Thymus (tissue), 11 donors: ENCODE data around the gene NPRL2. TPM values are rescaled to one million over a fixed set of nuclear protein-coding genes. Genes with fewer than 3 reads are reported as not detected.

Experiments
- DNase-seq, 9 donors: peaks; one replicate each; pipeline ENCODE4 v3.0.0-alpha.2; 2013; ENCODE audit warnings: low spot score in 9 of 9, low read depth in 6 of 9, missing footprints in 1 of 9
- H3K27ac ChIP-seq, 2 donors: one replicate each; pipeline ENCODE4 v1.5.1; 2013; ENCODE audit warnings: control low read depth in 1 of 2, low read depth in 1 of 2, low read length in 1 of 2, mild to moderate bottlenecking in 1 of 2, moderate library complexity in 1 of 2
- H3K27me3 ChIP-seq, 2 donors: one replicate each; pipeline ENCODE4 v1.5.1; 2013; ENCODE audit warnings: low read length in 1 of 2; ENCODE audit not compliant: control insufficient read depth in 2 of 2, insufficient read depth in 1 of 2
- H3K36me3 ChIP-seq, 2 donors: one replicate each; pipeline ENCODE4 v1.5.1; 2013; ENCODE audit warnings: low read length in 1 of 2, mild to moderate bottlenecking in 1 of 2, moderate library complexity in 1 of 2; ENCODE audit not compliant: control insufficient read depth in 2 of 2, insufficient read depth in 2 of 2
- H3K4me1 ChIP-seq, 2 donors: one replicate each; pipeline ENCODE4 v1.5.1; 2013; ENCODE audit warnings: low read length in 2 of 2; ENCODE audit not compliant: control insufficient read depth in 2 of 2, insufficient read depth in 2 of 2
- H3K4me3 ChIP-seq, 2 donors: one replicate each; pipeline ENCODE4 v1.5.1; 2013; ENCODE audit warnings: low read length in 2 of 2, control low read depth in 1 of 2, mild to moderate bottlenecking in 1 of 2
- H3K9me3 ChIP-seq, 2 donors: one replicate each; pipeline ENCODE4 v1.5.1; 2013; ENCODE audit warnings: low read length in 1 of 2, mild to moderate bottlenecking in 1 of 2; ENCODE audit not compliant: control insufficient read depth in 2 of 2, insufficient read depth in 1 of 2
- WGBS: extraction: QIAGEN DNeasy Blood & Tissue Kit; methylation state at CpG from one replicate; pipeline ENCODE4 v1.1.7; 2013; 5-methylcytosine and 5-hydroxymethylcytosine counted together
- polyA plus RNA-seq: library from polyadenylated mRNA; stranded (reverse); fragments of 200-250 nt; gene quantifications from one replicate; pipeline ENCODE4 v1.2.3, GENCODE V29; 2013
- total RNA-seq: library from RNA; stranded (reverse); fragments of 120-200 nt; gene quantifications from one replicate; pipeline ENCODE4 v1.2.4, GENCODE V29; 2013
- donor health status: healthy.

The NPRL2 gene
- total and polyA plus RNA-seq, 2 donors = 24.5 to 30.9 TPM

DNA sequence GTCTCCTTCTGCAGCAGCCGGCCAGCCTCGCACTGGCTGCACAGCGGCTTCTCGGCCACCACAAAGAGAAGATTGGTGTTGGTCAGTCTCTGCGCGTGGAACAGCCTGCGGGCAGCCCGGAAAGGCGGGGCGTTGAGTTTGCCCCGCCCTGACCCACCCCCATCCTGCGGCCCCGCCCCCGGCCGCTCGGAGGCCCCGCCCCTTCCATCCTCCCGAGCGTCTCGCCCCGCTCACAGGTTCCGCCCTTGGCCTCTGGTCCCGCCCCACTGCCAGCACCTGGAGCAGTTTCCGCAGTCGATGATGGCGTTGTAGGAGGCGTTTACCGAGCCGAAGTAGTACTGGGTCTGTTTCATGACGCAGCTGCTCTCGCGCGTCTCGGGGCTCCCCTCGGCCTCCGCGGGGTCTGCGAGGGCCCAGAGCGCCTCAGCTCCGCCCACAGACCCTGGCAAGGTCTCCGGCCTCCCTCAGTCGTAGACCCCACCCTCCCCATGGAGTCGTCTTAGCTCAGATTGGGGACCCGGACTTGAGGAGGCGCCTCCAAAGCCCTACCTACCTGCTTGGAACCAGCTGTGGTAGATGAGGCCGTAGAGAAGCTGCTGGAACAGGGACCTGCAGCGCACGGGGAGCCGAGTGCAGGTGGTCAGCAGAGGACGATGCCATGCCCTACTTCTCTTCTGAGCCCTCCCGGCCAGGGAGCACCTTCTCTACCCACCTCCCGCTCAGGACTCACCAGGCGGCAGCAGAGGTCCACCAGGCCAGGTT lies 14.7 kb upstream of the NPRL2 start:
- Histone ChIP-seq H3K4me3 (peak overlapping the region; percentile 51 to 62), H3K4me1 (peaks cover 11 to 18% of the 10 kb centered on the region in 2 donors), H3K27ac (peak overlapping the region; percentile 92 to 95), H3K9me3 (no peaks in the 10 kb centered on the region), H3K36me3 (no peaks in the 10 kb centered on the region), H3K27me3 (peaks cover 0 to 4% of the 10 kb centered on the region in 2 donors)
- 4% methylated on average over 53 of the region's 53 CpGs for whole genome bisulfite sequencing
- peak; percentile 80 to 96 (median 89) for DNase-seq

DNA sequence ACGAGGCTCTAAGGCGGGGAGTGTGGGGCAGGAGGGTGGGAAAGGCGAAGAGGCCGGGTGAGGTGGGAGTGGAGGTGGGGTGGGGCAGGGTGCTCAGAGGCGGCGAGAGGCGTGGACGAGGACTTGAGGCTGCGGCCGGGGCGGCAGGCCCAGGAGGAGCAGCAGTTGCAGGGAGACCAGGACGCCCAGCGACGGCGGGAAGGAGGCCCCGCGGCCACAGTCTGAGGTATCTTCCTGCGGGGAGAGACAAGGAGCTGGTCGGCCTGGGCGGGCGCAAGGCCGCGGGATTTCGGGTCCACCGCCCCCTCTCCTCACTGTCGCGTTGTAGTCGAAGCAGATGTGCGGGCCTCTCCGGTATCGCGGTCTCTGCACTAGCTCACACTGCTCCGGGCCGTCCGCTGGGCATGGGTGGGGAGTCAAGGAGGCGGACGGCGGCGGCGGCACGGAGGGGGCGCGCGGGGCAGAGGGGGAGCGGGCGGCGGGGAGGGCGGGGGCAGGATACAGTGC lies 14.1 kb upstream of the NPRL2 start:
- Histone ChIP-seq H3K27ac (no peak overlapping the region), H3K27me3 (peaks cover 0 to 4% of the 10 kb centered on the region in 2 donors), H3K4me1 (peaks cover 11 to 24% of the 10 kb centered on the region in 2 donors), H3K4me3 (peak overlapping the region; percentile 51 to 62), H3K36me3 (no peaks in the 10 kb centered on the region), H3K9me3 (no peaks in the 10 kb centered on the region)
- 22% methylated on average over 48 of the region's 48 CpGs for WGBS
- DNase-seq = no peak

DNA sequence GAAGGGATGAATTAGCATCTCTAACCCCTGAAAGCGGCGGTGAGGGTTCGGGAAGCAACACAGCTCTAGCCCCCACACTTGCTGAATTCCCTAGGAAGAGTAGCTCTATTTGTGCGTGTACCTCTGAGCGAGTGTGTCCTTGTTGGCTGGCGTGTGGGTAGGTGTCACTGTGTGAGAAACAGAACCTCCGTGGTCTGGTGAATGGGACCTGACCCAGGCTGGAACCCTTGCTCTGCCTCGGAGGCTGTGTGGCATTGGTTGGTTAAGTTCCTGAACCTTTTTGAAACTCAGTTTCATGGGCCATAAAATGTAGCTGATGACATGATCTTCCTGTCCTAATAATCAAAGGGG lies 9.2 kb upstream of the NPRL2 start:
- H3K36me3 ChIP-seq = peaks cover 29 to 31% of the 10 kb centered on the region in 2 donors
- no peaks in the 10 kb centered on the region for H3K9me3 ChIP-seq
- peaks cover 0 to 4% of the 10 kb centered on the region in 2 donors for H3K27me3 ChIP-seq
- H3K4me1 ChIP-seq = peaks cover 27 to 44% of the 10 kb centered on the region in 2 donors
- peak overlapping the region in 1 of 2 donors; percentile 83 for H3K4me3 ChIP-seq
- 37% methylated on average over 8 of the region's 8 CpGs for WGBS
- H3K27ac ChIP-seq = no peak overlapping the region
- no peak for DNase-seq

DNA sequence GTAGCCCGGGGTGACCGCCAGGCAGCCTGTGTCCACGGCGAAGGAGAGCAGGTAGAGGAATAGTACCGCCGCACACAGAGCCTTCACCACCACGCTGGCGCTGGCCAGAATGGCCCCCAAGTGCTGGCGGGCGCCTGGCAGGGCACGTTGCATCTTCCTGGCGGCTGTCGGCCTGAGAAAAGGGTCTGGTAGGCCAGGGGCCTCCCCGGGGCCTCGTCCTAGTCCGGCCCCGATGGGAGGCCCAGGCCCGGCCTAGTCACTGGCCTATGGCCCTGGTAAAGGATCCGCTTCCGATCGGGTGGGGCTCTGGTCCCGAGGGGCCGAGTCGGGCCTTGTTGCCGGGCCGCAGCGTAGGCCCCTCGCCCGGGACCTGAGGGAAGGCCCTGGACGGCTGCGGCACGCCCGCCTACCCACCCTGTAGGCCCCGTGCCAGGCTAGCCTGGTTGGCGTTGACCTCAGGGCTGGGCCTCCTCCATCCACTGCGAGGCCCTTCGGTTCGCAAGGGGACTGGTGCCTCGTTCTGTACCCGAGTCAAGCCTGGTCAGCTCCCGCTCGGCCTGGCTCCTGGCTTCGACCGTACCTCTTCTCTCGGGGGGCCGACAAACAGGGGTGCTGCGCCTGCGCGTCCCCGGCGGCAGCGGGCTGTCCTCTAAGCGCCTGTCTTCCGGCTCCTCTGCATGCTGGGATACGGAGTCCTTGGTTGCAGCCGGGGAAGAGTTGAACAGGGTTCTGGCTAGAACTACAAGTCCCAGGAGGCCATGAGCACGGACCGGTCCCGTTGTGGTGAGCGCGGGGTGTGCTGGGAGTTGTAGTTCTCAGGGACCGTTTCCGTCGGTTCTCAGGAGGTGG lies 8.6 kb upstream of the NPRL2 start, which contains the start of gene TMEM115:
Gene TMEM115, minus strand, starts transcription at position 611 of the 849 bp plus-strand sequence. Its CDS starts 458 bp downstream, at position 153.
- Histone ChIP-seq H3K4me3 (peak within 1 kb of the TSS; percentile 74 to 83), H3K36me3 (peaks cover 35 to 37% of the 10 kb centered on the region in 2 donors), H3K9me3 (no peaks in the 10 kb centered on the region), H3K27me3 (no peaks in the 10 kb centered on the region), H3K27ac (peak within 1 kb of the TSS; percentile 64 to 67), H3K4me1 (peaks cover 23 to 39% of the 10 kb centered on the region in 2 donors)
- DNase-seq = peak; percentile 92 to 99 (median 98)
- WGBS = 4% methylated on average over 64 of the region's 64 CpGs

DNA sequence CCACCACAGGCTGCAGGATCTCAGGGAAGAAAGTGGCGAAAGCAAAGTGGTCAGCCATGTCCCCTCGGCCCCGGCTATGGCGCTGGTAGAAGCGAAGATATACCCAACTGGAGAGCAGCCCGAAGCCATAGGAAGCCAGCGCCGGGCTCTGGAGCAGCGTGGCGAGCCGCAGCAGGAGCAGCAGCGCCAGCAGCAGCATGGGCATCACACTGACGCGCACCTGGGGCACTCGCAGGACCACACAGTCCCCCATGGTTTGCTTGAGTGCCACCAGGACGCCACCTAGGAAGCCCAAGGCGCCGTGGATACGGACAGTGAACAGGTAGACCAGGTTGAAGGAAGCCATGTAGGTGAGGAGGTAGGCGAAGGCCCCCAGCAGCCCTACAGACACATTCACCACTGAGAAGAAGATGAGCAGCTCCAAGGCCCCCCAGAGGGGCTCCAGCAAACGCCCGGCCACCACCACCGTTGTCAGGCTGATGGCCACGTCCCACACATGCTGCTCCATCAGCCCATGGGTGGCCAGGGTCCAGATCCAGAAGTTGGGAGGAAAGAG lies 7.9 kb upstream of the NPRL2 start:
- H3K36me3 ChIP-seq = peaks cover 42 to 44% of the 10 kb centered on the region in 2 donors
- H3K27ac ChIP-seq = peak overlapping the region in 1 of 2 donors; percentile 2
- H3K27me3 ChIP-seq = no peaks in the 10 kb centered on the region
- peak overlapping the region; percentile 74 to 83 for H3K4me3 ChIP-seq
- peaks cover 23 to 39% of the 10 kb centered on the region in 2 donors for H3K4me1 ChIP-seq
- DNase-seq = no peak
- H3K9me3 ChIP-seq = no peaks in the 10 kb centered on the region
- WGBS = 78% methylated on average over 24 of the region's 24 CpGs

DNA sequence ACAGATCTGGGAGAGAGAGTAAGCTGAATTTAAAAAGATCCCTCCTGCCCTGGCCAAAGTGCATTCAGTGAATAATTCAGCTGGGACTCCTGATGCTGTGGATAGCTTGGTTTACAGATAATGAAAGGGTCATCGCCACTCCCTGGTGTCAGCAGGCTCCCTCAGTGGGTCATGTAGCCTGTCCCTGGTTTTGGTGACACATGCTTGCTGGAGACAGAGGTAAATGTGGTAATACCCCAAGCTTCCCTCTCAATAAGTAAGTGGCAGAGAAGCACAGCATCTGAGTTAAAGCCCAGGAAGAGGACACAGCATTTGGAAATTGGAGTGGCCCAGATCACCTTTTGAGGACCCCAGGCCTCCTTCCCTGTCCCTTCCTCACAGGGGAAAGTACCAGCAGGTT lies 6.9 kb upstream of the NPRL2 start:
- Histone ChIP-seq H3K27ac (no peak overlapping the region), H3K9me3 (no peaks in the 10 kb centered on the region), H3K4me1 (peaks cover 23 to 39% of the 10 kb centered on the region in 2 donors), H3K27me3 (no peaks in the 10 kb centered on the region), H3K36me3 (peaks cover 49 to 51% of the 10 kb centered on the region in 2 donors), H3K4me3 (peak overlapping the region in 1 of 2 donors; percentile 83)
- DNase-seq = no peak
- WGBS = 92% methylated on average over 1 of the region's 1 CpG

DNA sequence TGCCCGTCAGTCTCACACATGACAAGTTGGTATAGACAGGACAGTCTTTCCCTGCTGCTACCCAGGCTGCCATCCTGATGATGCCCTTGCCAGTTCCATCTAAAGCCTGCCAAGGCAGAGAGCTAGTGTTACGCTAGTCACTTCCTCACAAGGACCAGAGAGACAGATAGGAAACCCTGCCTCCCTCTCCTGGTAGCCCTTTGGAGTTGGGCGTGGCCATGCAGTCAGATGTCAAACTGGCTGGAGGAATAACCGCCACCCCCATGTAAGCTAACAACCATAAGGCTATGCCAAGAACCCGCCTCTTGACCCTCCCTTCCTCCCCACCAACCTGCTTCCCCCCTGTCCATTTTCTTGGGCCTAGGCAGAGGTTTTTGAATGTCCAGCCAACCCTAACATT lies 6.0 kb upstream of the NPRL2 start:
- Histone ChIP-seq H3K27ac (no peak overlapping the region), H3K4me1 (peaks cover 26 to 43% of the 10 kb centered on the region in 2 donors), H3K27me3 (no peaks in the 10 kb centered on the region), H3K36me3 (peaks cover 49 to 56% of the 10 kb centered on the region in 2 donors), H3K4me3 (peak overlapping the region in 1 of 2 donors; percentile 4), H3K9me3 (no peaks in the 10 kb centered on the region)
- DNase-seq = no peak
- WGBS = 96% methylated on average over 5 of the region's 5 CpGs

DNA sequence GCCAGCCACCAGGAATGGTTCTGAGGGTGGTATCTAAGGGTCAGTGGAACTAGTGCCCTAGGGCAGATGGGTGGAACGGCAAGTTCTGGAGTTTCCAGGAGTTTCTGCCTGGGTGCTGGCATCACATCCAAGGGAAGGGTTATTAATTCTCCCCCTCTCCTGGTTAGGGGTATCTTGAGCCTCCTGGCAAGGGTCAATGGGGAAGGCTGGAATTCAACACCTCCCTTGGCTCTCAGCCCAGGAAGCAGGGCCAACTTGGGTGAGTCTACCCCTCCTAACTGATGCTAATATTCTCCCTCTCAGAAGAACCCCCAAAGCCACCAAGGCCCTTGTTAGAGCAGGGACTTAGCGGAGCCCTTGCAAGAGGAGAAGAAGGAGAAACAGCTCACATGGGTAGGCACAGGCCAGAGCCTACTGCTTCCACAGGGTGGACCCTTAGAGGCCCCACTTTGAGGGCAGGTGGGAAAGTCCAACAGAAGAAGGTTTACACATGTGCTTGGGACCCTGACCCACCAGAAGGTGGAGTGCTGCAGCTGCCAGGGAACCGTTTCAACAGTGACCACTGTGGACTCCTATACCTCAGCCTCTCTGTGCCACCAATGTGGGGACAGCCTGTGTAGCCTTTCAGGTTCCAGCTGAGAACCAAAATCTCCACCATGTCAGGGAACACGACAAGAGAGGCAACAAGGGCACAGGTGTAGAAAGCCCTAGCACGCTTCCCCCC lies 5.4 kb upstream of the NPRL2 start:
- Histone ChIP-seq H3K27ac (no peak overlapping the region), H3K27me3 (no peaks in the 10 kb centered on the region), H3K36me3 (peaks cover 49 to 56% of the 10 kb centered on the region in 2 donors), H3K4me3 (no peak overlapping the region), H3K9me3 (no peaks in the 10 kb centered on the region), H3K4me1 (peaks cover 30 to 48% of the 10 kb centered on the region in 2 donors)
- no peak for DNase-seq
- 89% methylated on average over 5 of the region's 5 CpGs for WGBS
